Panc1 (cell line): ENCODE data around the gene SORL1.

Experiments
- CTCF ChIP-seq: fragments of 450-650 bp; IDR thresholded peaks from 2 replicates; pipeline ENCODE4 v1.5.1; 2017; ENCODE audit warnings: mild to moderate bottlenecking
- POLR2AphosphoS5 ChIP-seq: IDR thresholded peaks from 2 replicates; pipeline ENCODE4 v1.6.1; 2012; ENCODE audit warnings: mild to moderate bottlenecking, low read depth, low read length, moderate library complexity
- REST ChIP-seq, 2 experiments: IDR thresholded peaks; 2 replicates each; pipeline ENCODE4 v1.6.1; 2011 to 2012; ENCODE audit warnings: low read depth in 2 of 2, control low read depth in 1 of 2, low read length in 1 of 2, mild to moderate bottlenecking in 1 of 2, moderate library complexity in 1 of 2; ENCODE audit not compliant: insufficient read depth in 1 of 2
- TCF7L2 ChIP-seq: IDR thresholded peaks from 2 replicates; pipeline ENCODE4 v1.6.1; 2011; ENCODE audit warnings: mild to moderate bottlenecking, low read depth, low read length, inconsistent platforms

GRCh38 chr11:121664144-121664543 lies 212.0 kb downstream of the SORL1 start:
- TF ChIP-seq CTCF (no peak), REST (IDR thresholded peaks at IDR 0.05; ENCODE audit: insufficient read depth in 1 of 2, low read depth in 2 of 2, low read length in 1 of 2) (no peak), POLR2AphosphoS5 (no peak), TCF7L2 (no peak)
